HG03064 (cell line): ENCODE data around the gene SCG5.

Source experiments
- ATAC-seq: cut with Tn5 transposase; IDR thresholded peaks from one replicate; pipeline ENCODE4 v1.9.1; 2021; ENCODE audit warnings: low read depth; ENCODE audit not compliant: unreplicated experiment

Gene SCG5

GRCh38 chr15:32688151-32688639 is 46.7 kb downstream of the SCG5 start:
- no peak for ATAC-seq

DNA sequence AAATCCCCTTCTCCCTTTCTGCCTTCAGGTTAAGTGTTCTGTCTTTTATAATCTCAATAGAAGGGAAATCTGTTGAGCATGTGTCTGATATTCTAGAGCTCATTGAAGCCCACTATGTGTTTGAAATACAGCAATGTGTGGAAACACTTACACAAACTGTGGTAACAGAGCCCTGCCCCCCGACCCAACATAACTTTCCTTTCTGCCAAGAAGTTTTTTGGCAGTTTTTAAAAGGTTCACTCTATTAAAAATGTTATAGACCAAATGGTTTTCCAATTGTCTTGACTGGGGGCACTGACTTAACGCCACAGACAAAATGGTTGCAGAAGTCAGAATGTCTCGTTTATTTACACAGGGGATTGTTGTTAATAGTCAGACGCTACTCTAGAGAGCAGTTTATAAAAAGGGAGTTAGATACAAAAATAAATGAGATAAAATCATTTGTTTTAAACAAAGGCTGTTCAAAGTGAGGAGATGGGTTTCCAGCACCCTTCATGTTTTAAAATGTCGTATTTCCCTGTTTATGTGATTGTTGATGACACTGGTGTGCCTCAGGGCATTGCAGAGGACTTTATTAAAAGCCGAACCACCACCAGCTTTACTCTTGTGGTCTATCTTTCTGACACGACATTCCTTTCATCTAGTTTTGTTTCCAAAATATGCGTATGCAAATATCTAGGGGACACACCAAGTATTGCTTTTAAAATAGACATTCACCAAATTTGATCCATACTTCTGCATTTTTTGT is 49.6 kb downstream of the SCG5 start:
- ATAC-seq: no peak

DNA sequence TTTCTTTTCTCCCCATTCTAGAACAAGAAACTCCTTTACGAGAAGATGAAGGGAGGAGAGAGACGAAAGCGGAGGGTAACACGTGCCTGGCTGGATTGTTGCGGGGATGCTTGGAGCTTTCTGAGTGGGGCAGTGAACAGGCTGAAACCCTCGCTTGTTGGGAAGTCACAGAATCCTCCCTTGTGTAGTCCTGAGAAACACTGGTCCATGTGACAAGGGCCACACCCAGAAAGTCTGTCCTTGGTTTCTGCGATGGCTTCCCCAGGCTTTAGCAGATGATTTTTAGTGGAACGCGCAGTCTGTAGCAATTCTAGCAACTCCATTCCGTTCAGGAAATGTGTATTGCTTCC is 50.2 kb downstream of the SCG5 start:
- ATAC-seq: no peak

DNA sequence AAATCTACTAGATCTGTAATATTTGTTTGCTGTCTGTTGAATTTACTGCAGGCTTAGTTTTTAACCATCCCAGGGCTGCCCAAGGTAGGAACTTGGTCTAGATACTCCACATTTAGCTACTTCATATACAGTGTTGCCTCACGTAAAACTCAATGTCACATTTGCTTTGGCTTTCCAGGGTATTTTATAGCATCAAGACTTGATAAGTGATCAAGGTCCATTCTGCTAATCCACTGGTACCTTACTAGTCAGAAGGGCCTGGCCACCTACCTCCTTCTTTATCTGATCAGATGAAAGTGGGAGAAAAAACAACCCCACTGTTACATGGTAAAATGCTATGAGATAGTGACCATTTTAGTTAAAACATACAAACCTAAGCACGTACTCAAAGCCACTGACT is 50.8 kb downstream of the SCG5 start:
- no peak for ATAC-seq

DNA sequence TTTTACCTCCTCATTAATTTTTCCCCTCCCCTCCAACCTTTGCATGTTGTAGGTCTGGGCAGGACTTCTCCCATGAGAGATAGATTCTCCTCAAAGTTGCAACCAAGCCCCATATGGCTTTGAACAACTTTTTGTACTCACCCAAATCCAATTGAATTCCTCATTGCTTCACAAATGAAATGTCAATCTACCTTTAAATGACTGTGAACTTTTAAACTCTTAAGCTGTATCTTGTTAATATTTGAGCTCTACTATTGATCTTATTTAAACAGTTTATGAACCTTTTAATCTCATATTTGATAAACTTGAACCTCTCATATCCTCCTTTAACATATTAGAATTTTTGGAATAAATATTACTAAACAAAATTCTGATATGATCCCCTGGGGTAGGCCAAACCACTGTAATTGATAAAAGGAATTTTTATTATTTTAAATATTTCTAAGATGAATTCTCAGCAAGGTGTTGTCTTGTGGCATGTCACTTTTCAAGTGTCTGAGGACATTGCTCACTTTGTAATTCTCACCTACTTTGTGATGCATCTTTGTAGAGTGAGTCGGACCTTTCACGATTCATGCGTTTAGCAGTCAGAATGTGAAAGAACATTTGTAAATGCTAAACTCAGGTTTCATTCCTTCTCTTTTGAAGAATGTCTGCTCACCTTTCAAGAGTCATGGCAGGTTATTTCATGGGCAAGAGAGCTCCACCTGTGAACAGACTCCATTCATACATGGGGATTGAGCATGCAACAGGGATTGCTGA is 52.9 kb downstream of the SCG5 start:
- ATAC-seq: no peak

DNA sequence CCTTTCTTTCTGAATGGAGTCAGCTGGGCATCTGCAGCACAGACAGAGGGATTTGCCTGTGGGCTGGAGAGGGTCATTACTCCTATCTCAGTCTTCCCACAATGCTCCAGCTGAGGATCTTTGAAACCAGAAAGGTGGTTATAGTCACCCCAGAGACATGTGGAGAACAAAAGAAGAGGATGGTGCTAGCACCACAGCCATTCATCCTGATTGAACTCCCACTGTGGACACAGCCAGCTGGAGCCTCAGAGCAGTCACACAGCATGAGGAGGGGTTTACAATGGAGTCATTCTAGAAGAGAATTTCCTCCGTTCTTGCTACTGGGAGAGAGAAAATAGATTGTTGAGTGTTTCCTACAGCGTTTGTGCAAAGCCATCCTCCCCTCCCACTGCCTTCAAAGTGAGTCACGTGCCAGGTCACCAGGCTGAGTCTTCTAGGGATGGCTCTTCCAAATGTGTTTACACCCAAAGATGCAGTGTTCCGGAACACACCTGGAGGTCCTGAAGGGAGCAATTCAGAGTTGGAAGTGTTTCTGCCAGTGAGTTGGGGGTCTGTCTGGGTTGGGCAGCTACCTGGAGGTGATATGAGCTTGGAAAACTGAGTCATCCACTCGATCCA is 57.4 kb downstream of the SCG5 start:
- no peak for ATAC-seq

- ATAC-seq: no peak
Measured at GRCh38 chr15:32700501-32701150, 59.1 kb downstream of the SCG5 start.

DNA sequence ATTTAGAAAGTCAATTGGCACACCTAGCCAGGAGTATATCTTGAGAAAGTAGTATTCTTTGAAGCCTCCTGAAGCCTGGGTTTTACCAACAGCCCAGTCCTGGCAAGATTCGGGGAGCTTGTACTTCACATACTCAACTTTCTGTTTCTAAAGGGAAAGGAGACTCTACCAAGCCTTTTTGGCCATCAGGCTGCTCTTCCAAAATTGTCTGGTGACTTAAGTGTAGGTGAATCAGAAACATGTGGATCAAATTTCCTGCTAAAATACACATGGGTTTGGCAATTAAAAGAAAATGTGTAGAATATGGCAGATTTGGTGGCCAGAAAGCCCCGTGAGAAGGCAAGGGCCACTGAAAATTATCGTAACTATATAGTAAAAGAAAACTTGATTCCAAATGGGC is 60.4 kb downstream of the SCG5 start:
- ATAC-seq: no peak

- ATAC-seq: no peak
Measured at GRCh38 chr15:32704395-32704981, 63.0 kb downstream of the SCG5 start.

DNA sequence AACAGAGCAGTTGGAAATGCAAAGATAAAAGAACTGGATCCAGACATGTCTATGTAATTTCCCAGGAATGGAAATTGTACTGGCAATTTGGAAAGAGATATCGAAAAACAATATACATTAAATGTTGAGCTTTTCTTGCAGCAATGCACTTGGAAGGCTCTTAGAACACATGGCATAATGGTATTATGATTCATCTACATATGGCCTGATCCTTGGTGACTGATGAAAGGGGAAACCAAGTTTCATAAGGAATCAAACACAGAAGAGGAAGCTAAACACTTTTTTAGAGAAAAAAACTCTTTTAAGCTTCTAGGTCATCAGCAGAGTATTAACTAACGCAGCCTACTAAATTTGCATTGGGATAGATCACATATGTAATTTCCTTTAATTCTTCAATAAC is 63.9 kb downstream of the SCG5 start:
- no peak for ATAC-seq

GRCh38 chr15:32706704-32707103 is 65.2 kb downstream of the SCG5 start:
- no peak for ATAC-seq

DNA sequence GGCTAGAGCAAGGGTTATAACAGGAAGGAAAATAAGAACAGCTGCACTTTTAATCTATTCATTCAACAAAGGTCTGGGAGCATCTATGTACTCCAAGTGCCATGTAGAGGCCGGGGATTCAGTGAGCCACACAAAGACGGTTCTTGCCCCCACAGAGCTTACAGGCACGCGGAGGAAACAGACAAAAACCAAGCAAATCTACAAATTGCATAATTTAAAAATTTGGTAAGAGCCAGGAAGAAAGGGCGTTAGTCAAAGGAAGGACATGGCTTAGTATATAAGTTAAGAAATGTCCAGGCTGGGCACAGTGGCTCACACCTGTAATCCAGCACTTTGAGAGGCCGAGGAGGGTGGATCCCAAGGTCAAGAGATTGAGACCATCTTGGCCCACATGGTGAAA is 65.9 kb downstream of the SCG5 start:
- no peak for ATAC-seq

DNA sequence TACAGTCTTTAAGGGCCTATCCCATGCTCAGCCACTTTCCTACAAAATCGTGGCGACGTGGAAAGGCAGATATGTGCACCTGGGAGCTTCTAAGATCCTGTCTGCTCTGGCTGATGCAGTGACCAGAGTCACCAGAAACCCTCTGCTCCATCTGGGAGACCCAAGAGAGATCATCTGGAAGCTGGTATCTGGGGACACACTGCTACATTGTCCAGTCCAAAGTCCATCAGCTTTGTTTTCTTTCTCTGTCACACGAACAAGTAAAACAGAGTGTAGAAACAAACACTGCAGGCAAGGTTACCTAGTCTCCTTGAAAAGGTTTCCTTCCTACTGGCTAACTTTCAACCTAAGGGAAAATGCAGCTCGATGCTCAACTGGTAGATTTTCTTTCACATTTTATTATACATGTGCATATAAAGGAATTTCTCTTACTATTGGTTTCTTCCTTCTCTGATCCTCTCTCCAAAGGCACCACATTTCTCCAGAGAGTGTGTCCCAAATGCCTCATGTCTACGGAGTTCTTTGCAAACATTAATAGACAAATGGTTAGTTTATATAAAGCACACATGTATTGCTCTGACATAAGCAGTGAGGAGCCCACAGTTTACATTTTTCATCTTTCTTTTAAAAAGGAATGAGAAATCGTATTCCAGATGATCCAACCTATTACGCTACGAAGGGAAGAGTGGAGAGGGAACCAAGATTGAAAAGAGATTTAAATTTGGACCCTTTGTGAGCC is 68.0 kb downstream of the SCG5 start:
- no peak for ATAC-seq

DNA sequence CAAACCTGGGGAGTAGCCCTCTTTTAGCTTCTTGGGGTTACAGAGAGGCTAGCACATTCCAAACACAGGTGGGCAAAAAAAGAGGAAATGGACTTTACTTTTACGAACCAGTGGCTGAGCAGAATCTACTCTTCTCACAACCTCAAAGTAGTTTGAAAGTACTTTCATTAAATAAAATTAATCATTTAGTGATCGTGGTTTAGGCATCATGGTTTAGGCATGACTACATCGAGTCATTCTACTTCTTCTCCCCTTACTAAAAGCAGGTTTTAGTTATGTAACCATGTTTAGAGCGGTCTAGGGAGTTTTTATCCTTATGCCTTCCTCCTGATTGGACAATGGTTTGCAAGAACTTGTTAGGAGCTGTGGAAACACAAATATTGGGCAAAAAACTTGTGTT is 73.8 kb downstream of the SCG5 start:
- ATAC-seq: no peak

DNA sequence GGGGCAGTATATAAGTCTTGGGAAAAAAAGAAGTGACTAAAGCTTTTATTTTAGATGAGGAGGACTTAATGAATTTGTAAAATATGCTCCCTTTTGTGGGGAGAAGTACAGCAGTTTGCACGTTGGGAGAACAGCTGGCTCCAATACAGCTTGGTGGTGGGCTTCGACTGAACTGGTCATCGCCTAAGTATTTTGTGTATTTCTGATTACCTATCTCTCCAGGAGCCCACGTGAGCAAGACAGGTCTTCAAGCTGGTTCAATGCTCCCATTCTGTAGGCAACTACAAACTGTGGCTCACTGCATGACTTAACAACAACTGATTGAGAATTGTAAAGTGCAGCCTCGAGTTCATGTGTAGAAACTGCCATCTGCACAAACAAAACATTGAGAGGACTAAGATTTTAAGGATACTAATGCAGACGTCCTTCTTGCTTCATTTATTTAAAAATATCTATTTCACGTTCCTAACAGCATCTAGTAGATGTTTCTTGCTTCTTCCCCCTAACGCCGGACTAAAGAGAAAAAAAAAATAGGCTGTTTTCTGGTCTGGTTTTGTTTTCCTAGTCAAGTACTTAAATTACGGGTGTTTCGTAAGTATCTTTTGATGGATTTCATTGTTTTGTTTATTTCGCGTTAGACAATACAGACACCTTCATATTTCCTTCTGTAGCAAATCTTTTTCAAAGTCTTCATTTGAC is 74.9 kb downstream of the SCG5 start:
- ATAC-seq: no peak

- no peak for ATAC-seq
Measured at GRCh38 chr15:32716915-32717425, 75.5 kb downstream of the SCG5 start.

GRCh38 chr15:32717426-32718226 is 76.1 kb downstream of the SCG5 start, which contains the start of gene GREM1:
Gene GREM1 (plus strand): TSS chr15:32718004. CDS start chr15:32730691, 12,687 bp downstream.
- no peak for ATAC-seq

- ATAC-seq: no peak
Measured at GRCh38 chr15:32718227-32718820, 76.8 kb downstream of the SCG5 start.
